Hippocampal formation (tissue), 2 donors: ENCODE results near the gene FAH.

Experiments used
- DNase-seq, 2 donors: peaks; one replicate each; lab custom pipeline; 2025; lab: John Stamatoyannopoulos, UW

Gene FAH

DNA sequence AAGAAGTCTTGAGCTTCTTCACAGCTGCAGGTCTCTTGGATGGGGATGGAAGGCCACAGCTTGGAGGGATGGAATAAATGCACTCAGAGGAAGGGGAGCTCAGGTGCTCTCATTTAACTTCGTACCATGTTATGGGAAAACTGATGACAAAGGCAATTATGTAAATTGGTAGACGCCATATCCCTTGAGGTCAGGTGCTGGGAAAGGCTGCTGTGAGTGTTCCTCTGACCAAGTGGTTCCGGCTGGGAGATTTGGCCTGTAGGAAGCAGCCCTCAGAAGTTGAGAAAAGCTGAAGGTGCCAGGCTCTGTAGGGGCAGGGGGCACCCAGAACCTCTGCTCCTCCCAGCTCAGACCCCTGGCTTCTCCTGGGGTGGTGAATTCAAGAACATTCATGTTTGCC is 47.1 kb downstream of the FAH start:
- no peak for DNase-seq

DNA sequence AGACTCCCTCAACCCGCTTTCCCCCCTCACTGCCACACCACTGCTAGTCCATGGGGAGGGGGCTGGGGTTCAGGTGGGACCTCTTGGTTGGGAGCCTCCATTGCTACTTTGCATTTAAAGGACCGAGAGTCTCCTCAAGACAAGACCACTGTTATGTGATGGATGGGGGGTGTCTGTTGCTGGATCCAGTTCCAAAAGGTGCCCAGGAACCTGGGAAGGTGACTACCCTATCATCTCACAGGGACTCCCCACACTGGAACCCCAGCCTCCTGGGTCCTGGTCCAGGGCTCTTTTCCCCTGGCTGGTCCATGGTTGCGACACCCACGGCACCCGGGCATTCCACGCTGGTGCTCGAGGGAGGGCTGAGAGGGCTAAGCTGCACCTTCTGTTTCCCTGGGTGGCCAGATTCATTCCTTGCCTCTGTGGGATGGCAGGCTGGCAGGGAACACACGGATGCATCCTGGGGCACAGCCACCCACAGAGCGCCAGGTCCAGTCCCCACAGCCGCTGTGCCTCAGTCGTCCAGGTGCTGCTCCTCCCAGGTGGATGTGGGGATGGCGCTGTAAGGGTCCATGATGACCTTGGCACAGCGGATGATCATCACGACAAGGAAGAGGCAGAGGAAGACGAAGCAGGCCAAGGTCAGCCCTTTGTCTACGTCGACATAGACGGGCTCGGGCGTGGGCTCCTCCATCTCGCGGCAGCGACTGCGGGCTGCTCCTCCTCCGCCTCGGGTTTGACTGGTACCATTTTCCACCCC is 48.6 kb downstream of the FAH start:
- no peak for DNase-seq

DNA sequence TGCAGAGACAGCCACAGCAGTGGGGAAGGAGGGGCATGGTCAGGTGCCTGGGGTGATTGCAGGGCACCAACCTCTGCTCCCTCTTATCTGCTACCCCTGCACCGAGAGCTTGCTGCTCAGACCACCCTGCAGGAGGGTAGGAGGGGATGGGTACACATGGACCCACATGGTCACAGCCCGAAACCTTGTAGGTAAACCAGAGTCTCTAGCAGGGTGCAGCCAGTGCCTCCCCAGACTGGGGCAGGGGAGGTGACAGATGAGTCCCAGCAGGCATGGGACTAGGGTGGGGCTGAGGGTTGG is 49.2 kb downstream of the FAH start:
- DNase-seq: no peak

- DNase-seq: no peak
These were observed 50.0 kb downstream of the FAH start for GRCh38 chr15:80202641-80203360.

DNA sequence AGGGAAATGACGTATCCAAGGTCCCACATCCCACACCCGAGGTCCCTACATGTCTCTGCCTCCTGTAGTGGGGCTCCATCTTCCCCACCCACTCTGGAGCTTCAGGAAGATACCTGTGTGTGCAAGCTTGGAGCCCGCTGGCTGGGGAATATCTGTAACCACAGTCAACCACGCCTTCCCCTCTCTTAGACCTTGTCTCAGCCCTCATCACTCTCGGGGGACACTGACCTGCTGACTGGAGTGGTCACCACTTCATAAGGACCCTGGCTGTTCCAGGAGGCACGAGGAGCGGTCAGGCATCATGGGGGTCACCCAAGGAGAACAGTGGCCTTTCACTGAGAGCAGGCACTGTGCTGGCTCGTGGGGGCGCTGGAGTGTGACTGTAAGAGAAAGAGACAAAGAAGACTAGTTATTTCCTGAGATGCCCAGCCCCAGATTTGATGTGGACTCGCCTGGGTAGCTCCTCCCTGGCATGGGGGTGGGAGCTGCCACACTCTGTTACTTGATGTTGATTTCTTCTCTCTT is 50.6 kb downstream of the FAH start:
- no peak for DNase-seq

GRCh38 chr15:80204231-80204630 is 51.4 kb downstream of the FAH start:
- no peak for DNase-seq

- no peak for DNase-seq
These were observed 55.1 kb downstream of the FAH start for GRCh38 chr15:80207887-80208286.

DNA sequence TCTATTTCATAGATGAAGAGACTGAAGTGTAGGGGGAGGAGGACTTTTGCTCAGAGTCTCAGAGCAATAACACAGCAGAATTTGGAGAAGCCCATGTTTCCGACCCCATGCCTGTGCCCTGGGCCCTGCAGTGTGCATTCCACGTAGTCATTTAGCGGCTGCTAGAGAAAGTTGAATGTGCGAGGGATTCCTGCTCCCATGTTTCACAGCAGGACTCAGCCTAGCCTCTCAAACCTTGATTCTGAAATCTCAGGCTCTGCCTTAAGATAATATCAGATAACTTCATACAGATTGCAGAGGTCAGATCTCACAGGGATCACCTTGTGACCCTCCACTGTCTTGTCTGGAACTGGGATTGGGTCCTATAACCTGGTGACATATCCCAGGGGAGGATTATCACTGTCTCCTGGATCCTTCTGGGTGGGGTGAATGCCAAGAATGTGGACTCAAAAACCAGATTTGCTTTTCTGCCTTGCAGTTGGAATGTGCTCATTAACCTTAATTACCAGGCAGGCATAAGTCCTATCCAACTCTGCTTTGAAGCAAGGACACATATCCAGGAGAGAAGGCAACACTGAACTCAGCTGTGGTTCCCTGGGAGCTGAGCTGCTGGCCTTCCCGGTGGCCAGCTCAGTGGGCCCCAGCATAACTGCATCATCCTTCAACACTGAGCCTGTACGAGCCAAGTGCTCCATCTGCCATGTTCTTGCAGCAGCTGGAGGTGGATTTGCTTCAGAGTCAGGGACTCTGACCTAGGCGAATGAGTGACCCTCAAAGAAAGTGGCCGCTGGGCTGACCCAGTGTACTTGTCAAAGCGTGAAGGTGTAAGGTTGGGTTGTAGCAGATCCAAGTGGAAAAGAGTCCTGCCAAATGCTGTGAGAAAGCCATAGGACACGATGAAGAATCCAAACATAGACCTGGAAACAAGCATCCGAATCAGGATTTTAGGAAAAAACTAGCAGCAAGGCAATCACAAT is 56.2 kb downstream of the FAH start:
- no peak for DNase-seq

GRCh38 chr15:80210611-80211573 is 58.1 kb downstream of the FAH start:
- DNase-seq: no peak

DNA sequence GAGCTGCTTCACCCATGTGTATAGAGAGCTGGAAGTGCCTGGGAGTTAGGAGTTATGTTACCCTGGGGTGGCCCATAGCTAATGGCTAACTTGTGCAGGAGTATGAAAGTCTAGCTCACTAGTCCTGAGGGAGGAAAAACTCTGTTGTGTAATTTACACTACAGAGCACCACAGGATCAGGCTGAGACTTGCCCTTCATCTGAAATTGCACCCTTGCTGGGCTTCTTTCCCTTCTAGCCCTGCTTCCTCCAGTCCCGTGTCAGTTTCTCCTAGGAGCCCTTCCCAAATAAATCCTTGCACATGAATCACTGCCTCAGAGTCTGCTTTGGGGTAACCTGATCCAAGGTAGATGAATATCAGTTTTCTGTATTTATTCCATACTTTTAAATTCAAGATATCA is 59.2 kb downstream of the FAH start:
- DNase-seq: no peak

- no peak for DNase-seq
These were observed 62.1 kb downstream of the FAH start for GRCh38 chr15:80214910-80215309.

- no peak for DNase-seq
These were observed 63.3 kb downstream of the FAH start for GRCh38 chr15:80216141-80216540.

DNA sequence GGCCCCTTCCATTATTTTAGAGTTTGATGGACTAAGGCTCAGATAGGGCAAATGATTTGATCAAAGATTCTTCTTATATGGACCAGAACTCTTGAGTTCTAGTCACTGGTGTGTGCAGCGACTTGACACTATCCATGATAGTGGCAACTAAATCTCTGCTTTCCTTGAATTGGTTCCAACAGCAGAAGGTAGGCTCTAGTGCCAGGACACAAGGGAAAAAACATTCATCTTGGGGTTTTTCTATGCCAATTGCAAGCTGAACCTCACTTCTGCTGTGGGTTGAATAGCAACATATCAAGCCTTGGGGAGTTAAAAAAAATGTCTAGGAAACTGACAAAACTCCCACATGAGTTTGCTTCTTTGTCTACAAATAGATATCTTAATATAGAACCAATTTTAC is 64.1 kb downstream of the FAH start:
- no peak for DNase-seq

DNA sequence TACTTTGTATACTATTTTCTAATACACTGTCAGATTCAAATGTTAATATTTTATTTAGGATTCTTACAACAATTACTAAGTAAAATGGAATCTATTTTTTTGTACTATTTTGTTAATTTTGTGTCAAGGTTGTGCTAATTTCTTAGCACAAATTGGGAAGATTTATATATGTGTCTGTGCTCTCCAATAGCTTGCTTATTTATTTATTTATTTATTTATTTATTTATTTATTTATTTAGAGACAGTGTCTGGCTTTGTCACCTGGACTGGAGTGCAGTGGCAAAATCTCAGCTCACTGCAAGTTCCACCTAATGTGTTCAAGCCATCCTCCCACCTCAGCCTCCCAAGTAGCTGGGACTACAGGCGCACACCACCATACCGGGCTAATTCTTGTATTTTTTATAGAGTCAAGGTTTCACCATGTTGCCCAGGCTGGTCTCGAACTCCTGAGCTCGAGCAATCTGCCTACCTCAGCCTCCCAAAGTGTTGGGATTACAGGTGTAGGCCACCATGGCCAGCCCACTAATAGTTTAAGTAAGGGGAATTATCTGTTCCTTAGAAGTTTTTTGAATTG is 64.6 kb downstream of the FAH start:
- DNase-seq: no peak

DNA sequence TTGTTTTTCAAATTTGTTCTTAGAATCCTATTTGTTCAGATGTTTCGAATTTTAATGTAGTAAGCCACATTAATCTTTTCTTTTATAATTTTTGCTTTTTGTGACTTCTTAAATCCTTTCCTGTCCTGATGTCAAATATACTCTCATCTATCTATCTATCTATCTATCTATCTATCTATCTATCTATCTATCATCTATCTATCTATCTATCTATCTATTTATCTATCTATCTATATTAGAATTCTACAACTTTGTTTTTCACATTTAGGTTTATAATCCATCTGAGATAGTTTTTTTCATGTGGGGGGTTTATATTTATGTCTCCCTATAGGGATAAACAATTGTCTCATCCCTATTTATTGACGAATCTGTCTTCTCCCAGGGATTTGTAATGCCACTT is 67.2 kb downstream of the FAH start:
- DNase-seq: no peak

DNA sequence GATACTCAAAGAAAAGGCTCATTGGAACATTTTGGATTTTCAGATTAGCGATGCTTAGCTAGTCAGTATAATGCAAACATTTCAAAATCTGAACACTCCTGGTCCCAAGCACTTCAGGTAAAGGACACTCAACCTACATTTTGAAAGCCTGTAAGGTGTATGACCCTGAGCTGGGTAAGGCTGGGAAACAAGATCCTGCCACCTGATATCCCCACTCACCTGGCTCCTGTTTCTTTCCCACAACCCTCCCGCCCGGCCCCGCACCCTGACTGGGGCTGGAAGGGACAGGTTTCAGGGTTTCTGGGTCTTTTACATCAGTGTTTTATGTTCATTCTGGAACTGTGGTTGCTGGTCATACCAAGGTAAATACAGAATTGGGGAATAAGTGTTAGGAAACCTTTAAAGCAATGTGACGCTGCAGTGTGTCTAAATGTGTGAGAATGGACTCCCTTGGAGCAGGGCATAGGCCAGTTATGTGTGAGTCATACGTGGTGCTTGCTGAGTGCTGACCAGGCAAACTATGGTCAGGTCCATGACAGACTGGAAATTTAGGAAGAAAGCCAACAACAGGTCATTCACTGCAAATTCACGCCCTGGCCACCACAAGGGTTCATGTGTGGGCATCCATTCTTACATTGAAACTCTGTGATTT is 76.3 kb downstream of the FAH start:
- no peak for DNase-seq

GRCh38 chr15:80231371-80231770 is 78.6 kb downstream of the FAH start:
- DNase-seq: no peak

DNA sequence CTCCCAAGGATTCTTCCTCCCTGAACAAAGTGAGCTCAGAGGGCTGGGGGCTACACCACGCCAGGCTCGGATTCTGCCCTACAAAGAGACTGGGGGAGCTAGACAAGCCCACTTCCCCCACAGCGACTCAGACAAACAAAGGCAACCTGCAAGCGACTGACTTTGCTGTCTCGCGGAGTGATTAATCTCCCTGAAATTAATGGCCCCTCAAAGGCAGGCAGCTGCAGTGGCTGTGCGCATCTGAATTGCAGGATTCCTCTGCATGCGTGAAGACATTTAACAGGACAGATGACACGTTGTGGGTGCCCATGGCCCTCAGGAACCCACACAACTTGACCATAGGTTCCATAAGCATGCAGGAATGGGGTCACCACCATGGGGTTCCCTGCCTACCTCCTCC is 80.8 kb downstream of the FAH start:
- DNase-seq: no peak

DNA sequence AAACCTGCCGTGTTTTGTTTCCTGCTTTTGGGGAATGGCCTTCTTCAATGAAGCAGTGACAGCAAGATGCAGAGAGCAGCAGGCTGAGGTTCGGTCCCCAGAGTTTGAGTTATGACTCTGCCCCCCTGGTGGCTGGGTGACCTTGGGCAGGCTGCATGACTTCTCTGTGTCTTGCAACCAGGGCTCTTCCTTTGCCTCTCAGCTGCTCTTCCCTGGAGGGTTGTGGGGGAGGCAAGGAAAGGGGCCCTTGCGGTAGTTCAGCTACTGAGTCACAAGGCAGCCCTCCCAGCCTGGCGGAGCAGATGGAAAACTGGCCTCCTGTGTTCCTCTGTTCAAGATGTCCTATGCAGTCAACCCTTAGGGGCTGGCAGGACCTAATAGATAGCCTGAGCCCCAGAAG is 82.1 kb downstream of the FAH start:
- no peak for DNase-seq
